Measurements from ENCODE around the gene SESTD1. TPM values are rescaled to one million over a fixed set of nuclear protein-coding genes. Genes with fewer than 3 reads are reported as not detected.
A peak's percentile ranks its signal among the peaks of the same experiment; 100 is the strongest.

The SESTD1 gene, protein sequence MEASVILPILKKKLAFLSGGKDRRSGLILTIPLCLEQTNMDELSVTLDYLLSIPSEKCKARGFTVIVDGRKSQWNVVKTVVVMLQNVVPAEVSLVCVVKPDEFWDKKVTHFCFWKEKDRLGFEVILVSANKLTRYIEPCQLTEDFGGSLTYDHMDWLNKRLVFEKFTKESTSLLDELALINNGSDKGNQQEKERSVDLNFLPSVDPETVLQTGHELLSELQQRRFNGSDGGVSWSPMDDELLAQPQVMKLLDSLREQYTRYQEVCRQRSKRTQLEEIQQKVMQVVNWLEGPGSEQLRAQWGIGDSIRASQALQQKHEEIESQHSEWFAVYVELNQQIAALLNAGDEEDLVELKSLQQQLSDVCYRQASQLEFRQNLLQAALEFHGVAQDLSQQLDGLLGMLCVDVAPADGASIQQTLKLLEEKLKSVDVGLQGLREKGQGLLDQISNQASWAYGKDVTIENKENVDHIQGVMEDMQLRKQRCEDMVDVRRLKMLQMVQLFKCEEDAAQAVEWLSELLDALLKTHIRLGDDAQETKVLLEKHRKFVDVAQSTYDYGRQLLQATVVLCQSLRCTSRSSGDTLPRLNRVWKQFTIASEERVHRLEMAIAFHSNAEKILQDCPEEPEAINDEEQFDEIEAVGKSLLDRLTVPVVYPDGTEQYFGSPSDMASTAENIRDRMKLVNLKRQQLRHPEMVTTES
- polyA plus RNA-seq (ENCODE audit: low read depth in 6 of 6) = 10 to 100 TPM; 25.4 to 88.7 (median 66.2) TPM

DNA sequence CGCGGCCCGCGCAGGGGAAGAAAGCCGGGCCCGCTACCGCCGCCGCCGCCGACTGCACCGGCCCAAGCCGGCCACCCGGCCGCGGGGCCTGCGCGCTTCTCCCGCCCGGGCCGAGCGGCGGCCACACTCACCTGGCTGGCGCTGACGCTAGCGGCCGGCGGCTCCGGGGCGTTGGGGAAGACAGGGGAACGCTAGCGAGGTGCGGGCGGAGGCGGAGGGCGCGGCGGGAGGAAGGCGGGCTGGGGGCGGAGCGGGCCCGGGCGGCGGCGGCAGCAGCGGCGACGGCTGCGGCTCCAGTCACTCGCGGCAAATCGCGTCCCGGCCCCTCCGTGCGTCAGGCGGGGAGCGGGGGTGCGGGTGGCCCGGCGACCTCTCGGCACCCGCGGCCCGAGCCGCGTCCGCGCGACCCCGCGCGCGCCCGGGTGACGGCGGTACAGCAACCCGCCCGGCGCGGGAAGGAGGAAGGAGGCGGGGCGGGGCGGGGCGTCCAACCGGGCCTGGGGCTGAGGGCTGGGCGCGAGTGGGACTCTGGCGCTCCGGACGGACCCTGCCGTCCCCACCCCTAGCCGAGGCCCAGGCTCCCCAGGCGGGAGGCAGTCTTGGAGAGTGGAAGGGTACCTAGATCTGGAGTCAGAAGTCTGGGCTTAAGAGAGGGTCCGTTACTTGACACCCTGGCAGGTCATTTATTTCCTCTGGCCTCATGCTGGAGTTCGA is at the start of gene SESTD1:
Gene SESTD1 (minus strand): TSS at position 465 of the 714 bp plus-strand sequence. CDS start 72,991 bp downstream, outside the sequence.
- peak; percentile 77 for DNase-seq
- ATAC-seq (ENCODE audit: low read depth in 2 of 2) = peak; percentile 75 to 77
- H3K4me1 Mint-ChIP-seq = peaks cover 35 to 54% (median 48%) of the 10 kb centered on the region in 3 donors
- peak within 1 kb of the TSS; percentile 81 to 95 (median 90) for H3K27ac Mint-ChIP-seq
- H3K4me3 Mint-ChIP-seq = peak within 1 kb of the TSS; percentile 84 to 98 (median 95)
- H3K9me3 Mint-ChIP-seq = no peaks in the 10 kb centered on the region
- H3K36me3 Mint-ChIP-seq = no peaks in the 10 kb centered on the region
- H3K27me3 Mint-ChIP-seq = no peaks in the 10 kb centered on the region

DNA sequence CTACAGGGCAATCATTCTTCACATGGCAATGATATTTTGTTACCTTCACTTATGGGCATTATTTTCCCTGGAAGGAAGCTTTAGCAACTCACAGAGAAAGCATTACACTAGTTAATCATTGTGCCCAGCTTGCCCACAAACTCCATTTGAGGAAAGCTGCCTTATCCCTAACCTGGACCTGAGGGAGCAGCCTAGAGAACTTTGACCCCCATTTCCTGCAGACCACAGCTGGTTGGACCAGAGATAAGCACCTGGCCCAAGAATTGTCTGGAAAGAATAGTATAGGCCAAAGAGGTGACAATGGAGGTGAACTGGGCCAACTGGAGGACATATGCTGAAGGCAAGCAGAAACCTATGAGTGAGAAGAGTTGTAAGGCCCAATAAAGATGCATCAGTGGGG is 48.4 kb upstream of the SESTD1 start:
- peak overlapping the region in 1 of 6 donors; percentile 56 for H3K27ac Mint-ChIP-seq
- H3K9me3 Mint-ChIP-seq = peaks cover 0 to 21% (median 13%) of the 10 kb centered on the region in 7 donors
- DNase-seq = no peak
- H3K4me1 Mint-ChIP-seq = peaks cover 3 to 6% (median 4%) of the 10 kb centered on the region in 3 donors
- peaks cover 0 to 8% of the 10 kb centered on the region in 2 donors for H3K36me3 Mint-ChIP-seq
- peak overlapping the region in 1 of 8 donors; percentile 40 for H3K4me3 Mint-ChIP-seq
- no peak for ATAC-seq (ENCODE audit: low read depth in 2 of 2)
- peaks cover 6 to 20% (median 8%) of the 10 kb centered on the region in 3 donors for H3K27me3 Mint-ChIP-seq

DNA sequence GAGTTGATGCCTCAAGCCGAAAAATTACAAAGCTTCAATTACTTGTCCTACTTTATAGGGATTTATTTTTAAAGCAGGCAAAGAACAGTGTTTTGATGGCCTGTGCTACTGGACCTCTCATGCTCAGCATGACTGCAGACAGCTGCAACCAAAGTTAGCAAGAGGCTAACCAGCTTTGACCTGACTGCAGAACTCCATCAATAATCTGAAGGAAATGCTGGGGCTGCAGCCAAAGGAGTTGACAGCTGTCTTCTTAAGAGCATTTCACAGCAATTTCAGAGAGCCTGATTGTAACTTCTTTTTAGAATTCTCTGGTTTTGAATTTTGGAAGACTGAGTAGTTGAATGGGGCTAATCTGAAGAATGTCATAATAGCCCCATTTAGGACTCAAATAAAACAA is 46.5 kb upstream of the SESTD1 start:
- ATAC-seq (ENCODE audit: low read depth in 2 of 2) (no peak), DNase-seq (no peak)
- peaks cover 3 to 6% (median 4%) of the 10 kb centered on the region in 3 donors for H3K4me1 Mint-ChIP-seq
- no peak overlapping the region for H3K27ac Mint-ChIP-seq
- no peak overlapping the region for H3K4me3 Mint-ChIP-seq
- peaks cover 6 to 17% (median 8%) of the 10 kb centered on the region in 3 donors for H3K27me3 Mint-ChIP-seq
- H3K9me3 Mint-ChIP-seq = peaks cover 0 to 13% (median 6%) of the 10 kb centered on the region in 7 donors
- H3K36me3 Mint-ChIP-seq = peaks cover 0 to 8% of the 10 kb centered on the region in 2 donors

DNA sequence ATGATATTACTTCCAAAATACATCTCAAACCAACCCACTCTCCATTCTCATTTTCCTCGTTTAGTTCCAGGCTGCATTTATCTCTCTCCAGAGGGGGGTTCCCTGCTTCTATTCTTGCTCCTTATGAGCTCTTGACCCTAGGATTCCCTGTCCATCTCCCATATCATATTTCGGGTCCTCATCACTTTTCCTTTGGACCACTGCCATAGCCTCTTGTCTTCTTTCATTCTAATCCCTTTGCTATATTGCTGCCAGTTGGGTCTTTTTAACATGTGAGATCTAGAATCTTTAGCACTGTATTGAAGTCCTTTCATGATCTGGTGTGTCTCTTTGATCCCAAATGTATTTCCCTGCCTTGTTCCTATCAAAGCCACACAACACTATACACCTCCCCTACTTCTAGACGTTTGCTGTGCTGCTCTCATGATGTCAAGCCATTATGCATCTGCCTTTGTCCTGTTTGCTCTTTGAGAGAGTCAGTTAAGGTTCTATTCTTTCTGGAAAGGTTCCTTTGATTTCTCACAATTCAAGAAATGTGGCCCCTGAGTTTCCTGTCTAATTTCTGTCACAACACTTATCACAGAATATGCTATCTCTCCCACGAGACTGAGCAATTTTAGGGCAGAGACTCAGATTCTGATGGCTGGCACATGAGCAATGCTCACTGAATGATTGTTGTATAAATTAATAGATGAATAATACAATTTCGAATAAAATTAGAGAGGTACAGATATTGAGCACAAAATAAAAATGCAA is 43.2 kb upstream of the SESTD1 start:
- peak overlapping the region in 2 of 6 donors; percentile 8 to 62 for H3K27ac Mint-ChIP-seq
- peaks cover 0 to under 1% (median 0%) of the 10 kb centered on the region in 7 donors for H3K9me3 Mint-ChIP-seq
- no peak overlapping the region for H3K4me3 Mint-ChIP-seq
- no peaks in the 10 kb centered on the region for H3K27me3 Mint-ChIP-seq
- DNase-seq (no peak), ATAC-seq (ENCODE audit: low read depth in 2 of 2) (no peak)
- peaks cover 3 to 6% (median 4%) of the 10 kb centered on the region in 3 donors for H3K4me1 Mint-ChIP-seq
- H3K36me3 Mint-ChIP-seq = no peaks in the 10 kb centered on the region

DNA sequence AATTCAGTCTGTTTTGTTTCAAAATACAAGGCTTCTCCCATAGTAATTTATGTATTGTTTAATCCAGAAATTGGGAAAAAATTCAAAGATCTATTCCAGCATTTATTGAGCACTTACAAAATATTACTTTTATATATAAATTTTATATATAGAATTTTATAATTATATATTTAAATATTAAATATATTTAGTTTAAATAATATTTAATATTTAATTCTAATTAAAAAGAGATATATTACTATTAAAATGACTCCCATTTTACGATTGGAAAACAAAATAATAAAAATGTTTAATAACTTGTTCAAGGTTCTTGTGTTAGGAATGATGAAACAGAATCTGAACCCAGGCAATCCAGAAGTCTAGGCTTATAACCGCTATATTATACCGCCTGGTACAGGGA is 40.5 kb upstream of the SESTD1 start:
- Mint-ChIP-seq H3K27me3 (no peaks in the 10 kb centered on the region), H3K36me3 (peaks cover 0 to 13% of the 10 kb centered on the region in 2 donors), H3K4me1 (peaks cover 3 to 6% (median 4%) of the 10 kb centered on the region in 3 donors), H3K9me3 (peaks cover 0 to 10% (median 4%) of the 10 kb centered on the region in 7 donors), H3K4me3 (no peak overlapping the region), H3K27ac (no peak overlapping the region)
- DNase-seq (no peak), ATAC-seq (ENCODE audit: low read depth in 2 of 2) (no peak)

DNA sequence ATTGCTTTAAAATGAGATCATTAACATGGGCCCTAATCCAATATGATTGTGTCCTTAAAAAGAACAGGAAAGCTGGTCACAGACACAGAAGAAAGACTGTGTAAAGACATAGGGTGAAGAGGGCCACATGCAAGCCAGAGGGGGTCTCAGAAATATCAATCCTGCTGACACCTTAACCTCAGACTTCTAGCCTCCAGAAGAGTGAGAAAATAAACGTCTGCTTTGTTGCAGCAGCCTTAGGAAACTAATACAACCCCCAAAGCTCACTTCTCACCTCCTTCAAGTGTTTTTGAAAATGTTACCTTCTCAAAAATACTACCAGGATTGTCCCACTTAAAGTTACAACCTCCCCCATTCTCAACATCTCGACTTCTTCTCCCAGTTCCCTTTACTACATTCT is 39.8 kb upstream of the SESTD1 start:
- ATAC-seq (ENCODE audit: low read depth in 2 of 2) (no peak), DNase-seq (no peak)
- Mint-ChIP-seq H3K36me3 (peaks cover 0 to 13% of the 10 kb centered on the region in 2 donors), H3K27me3 (no peaks in the 10 kb centered on the region), H3K9me3 (peaks cover 0 to 10% (median 4%) of the 10 kb centered on the region in 7 donors), H3K4me1 (peaks cover 3 to 6% (median 4%) of the 10 kb centered on the region in 3 donors), H3K27ac (no peak overlapping the region), H3K4me3 (no peak overlapping the region)

DNA sequence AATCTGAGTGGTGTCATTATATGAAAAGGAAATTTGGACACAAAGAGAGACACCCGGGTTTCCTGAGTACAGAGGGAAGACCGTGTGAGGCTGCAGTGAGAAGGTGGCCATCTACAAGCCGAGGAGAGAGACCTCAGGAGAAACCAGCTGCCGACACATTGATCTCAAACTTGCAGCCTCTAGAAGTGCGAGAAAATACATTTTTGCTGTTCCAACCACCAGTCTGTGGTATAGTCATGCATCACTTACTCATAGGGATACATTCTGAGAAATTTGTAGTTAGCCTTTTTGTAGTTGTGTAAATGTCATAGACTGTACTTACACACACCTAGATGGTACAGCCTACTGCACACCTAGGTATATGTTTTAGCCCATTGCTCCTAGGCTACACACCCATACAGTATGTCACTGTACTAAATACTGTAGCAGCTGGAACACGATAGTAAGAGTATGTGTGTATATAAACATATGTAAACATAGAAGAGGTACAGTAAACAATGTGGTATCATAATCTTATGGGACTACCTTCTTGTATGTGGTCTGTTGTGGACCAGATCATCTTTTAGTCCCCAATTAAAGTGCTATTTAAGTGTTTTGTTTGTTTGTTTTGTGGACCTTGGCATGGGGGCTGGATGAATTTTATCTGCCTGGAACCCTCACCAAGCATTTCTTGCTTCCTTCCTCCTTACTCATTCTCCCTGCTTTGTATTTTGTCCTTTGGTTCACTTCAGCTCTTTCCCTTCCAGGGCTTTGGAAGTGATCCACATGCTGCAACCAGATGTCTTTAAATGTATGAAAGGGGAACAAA is 38.3 kb upstream of the SESTD1 start:
- Mint-ChIP-seq H3K4me3 (no peak overlapping the region), H3K27me3 (no peaks in the 10 kb centered on the region), H3K27ac (no peak overlapping the region), H3K9me3 (peaks cover 0 to 10% (median 4%) of the 10 kb centered on the region in 7 donors), H3K36me3 (peaks cover 0 to 13% of the 10 kb centered on the region in 2 donors), H3K4me1 (no peaks in the 10 kb centered on the region)
- DNase-seq (no peak), ATAC-seq (ENCODE audit: low read depth in 2 of 2) (no peak)

DNA sequence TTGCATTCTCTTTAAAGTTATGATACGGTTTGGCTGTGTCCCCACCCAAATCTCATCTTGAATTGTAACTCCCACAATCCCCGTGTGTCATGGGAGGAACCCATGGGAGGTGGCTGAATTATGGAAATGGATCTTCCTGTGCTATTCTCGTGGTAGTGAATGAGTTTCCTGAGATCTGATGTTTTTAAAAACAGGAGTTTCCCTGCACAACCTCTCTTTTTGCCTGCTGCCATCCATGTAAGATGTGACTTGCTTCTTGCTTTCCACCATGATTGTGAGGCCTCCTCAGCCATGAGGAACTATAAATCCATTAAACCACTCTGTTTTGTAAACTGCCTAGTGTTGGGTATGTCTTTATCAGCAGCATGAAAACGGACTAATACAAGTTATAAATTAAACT is 37.5 kb upstream of the SESTD1 start:
- Mint-ChIP-seq H3K4me1 (no peaks in the 10 kb centered on the region), H3K4me3 (no peak overlapping the region), H3K27ac (no peak overlapping the region), H3K36me3 (peaks cover 0 to 13% of the 10 kb centered on the region in 2 donors), H3K9me3 (peaks cover 0 to 10% (median 4%) of the 10 kb centered on the region in 7 donors), H3K27me3 (no peaks in the 10 kb centered on the region)
- ATAC-seq (ENCODE audit: low read depth in 2 of 2) (no peak), DNase-seq (no peak)

DNA sequence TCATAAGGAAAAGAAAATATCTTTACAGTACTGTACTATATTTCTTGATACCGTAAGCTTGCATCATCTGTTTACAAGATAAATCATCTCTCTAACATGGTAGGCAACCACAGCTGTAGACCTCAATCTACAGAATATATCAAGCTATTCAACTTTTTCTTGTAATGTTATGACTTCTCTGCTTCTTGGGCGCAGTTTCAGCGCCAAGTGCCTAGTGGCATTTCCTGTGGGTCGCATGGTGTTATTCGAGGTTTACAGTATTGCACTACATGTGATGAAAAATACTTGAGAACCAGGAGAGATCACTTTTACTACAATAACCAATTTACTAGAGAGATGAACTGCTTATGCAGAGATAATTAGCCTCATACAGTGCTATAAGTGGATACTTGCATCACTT is 34.0 kb upstream of the SESTD1 start:
- no peaks in the 10 kb centered on the region for H3K4me1 Mint-ChIP-seq
- ATAC-seq (ENCODE audit: low read depth in 2 of 2) = no peak
- no peak overlapping the region for H3K4me3 Mint-ChIP-seq
- H3K27me3 Mint-ChIP-seq = no peaks in the 10 kb centered on the region
- H3K9me3 Mint-ChIP-seq = peaks cover 0 to 10% (median 4%) of the 10 kb centered on the region in 7 donors
- H3K36me3 Mint-ChIP-seq = peaks cover 0 to 13% of the 10 kb centered on the region in 2 donors
- DNase-seq = no peak
- no peak overlapping the region for H3K27ac Mint-ChIP-seq

DNA sequence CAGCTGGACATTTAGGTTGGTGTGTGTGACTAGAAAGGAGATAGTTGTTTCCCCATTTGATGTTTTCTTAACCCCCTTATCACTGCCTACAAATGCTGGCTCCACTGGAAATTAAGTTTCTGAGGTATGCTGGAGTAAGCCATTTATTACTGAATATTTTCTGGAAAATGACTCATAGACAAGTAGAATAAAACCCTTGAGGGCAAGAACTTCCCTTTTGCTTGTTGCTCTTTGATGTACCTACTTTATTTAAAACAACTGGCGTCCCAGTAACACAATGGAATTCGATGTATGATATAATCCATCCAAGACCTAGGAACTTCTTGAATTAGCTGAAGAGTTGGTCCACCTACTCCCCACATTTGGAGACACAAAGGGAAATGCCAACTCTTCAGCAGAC is 33.3 kb upstream of the SESTD1 start:
- no peaks in the 10 kb centered on the region for H3K4me1 Mint-ChIP-seq
- DNase-seq (no peak), ATAC-seq (ENCODE audit: low read depth in 2 of 2) (no peak)
- H3K36me3 Mint-ChIP-seq = peaks cover 0 to 13% of the 10 kb centered on the region in 2 donors
- no peak overlapping the region for H3K27ac Mint-ChIP-seq
- no peaks in the 10 kb centered on the region for H3K27me3 Mint-ChIP-seq
- H3K4me3 Mint-ChIP-seq = no peak overlapping the region
- peaks cover 0 to 10% (median 4%) of the 10 kb centered on the region in 7 donors for H3K9me3 Mint-ChIP-seq

DNA sequence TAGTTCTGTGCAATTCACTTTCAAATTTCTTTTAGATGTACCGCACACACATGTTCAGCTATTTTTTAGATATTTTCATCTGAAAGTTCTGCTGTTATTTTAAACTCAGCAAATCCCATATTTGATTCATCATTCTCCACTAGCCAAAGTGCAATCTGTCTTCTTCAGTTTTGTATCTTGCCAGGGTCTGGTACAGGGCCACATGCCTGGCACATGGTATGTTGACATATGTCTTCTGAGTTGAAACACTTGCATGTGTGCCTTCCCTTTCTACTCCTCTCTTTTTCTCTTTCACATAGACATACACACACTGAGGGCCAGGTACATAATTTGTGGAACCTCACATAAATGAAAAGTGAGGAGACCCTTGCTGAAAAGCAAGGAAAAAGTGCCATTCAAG is 25.7 kb upstream of the SESTD1 start:
- no peak for ATAC-seq (ENCODE audit: low read depth in 2 of 2)
- Mint-ChIP-seq H3K9me3 (no peaks in the 10 kb centered on the region), H3K36me3 (no peaks in the 10 kb centered on the region), H3K4me1 (peaks cover 0 to 2% (median 0%) of the 10 kb centered on the region in 3 donors), H3K4me3 (no peak overlapping the region), H3K27me3 (no peaks in the 10 kb centered on the region), H3K27ac (peak overlapping the region in 4 of 6 donors; percentile 1 to 56 (median 46))
- DNase-seq = no peak

DNA sequence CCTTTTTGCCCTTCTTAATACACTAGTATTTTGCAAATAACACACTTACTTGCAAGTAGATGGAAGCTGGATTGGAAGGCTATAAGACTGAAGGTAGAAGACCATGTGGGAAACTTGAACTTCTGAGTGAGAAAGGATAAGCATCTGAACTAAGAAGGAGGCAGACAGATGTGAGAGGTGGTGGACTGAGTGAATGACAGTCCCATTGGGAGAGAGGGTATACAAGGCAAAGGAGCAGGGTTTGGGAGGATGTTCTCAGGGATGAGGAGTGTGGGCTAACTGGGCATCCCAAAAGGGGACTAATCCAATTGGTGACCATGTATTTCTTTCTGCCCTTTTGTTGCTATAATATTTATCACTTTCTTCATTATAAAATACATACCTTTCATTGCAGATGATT is 20.4 kb upstream of the SESTD1 start:
- no peaks in the 10 kb centered on the region for H3K27me3 Mint-ChIP-seq
- no peaks in the 10 kb centered on the region for H3K9me3 Mint-ChIP-seq
- no peak for DNase-seq
- no peaks in the 10 kb centered on the region for H3K36me3 Mint-ChIP-seq
- no peak for ATAC-seq (ENCODE audit: low read depth in 2 of 2)
- peak overlapping the region in 1 of 6 donors; percentile 30 for H3K27ac Mint-ChIP-seq
- no peak overlapping the region for H3K4me3 Mint-ChIP-seq
- H3K4me1 Mint-ChIP-seq = peaks cover 0 to 2% (median 0%) of the 10 kb centered on the region in 3 donors
